Measurements from ENCODE around the gene FAM170B.

Gene FAM170B

GRCh38 chr10:49133706-49134248, at the start of gene FAM170B:
Gene FAM170B (minus strand): TSS chr10:49134021. CDS start chr10:49133918, 103 bp downstream.
- no peak for DNase-seq

DNA sequence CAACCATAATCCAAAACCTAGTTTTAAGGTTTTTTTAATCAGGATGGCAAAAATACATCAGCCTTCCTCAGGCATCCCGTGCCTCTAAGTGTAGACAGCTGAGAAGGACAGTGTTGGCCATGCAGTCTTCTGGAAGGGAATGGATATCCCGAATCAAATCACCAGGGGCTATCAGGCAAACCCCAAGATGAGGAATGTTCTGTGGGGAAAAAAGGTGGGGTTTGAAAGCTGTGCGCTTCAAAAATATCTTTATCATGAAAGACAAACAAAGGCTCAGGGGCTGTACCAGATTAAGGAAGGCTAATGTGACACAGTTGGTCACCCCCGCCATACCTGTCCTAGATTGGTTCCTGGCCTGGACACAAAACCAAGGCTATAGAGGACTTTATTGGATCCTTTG, 49.0 kb upstream of the FAM170B start:
- no peak for DNase-seq

DNA sequence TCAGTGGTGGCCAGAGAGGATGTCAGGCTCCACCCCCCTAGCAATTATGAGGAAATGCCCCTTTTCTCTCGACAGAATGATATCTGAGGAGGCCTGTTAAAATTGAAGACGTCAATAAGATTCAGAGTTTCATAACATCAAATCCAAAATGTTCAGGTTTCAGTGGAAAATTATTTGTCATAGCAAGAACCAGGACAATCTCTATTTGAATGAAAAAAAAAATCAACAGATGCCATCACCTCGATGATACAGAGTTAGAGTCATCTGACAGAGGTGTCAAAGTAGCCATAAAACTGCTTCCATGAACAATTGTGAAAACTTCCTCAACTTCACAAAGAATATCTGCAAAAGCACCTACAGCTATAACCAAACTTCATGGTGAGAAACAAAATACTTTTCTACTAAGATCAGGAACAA, 46.6 kb upstream of the FAM170B start:
- DNase-seq: no peak

DNA sequence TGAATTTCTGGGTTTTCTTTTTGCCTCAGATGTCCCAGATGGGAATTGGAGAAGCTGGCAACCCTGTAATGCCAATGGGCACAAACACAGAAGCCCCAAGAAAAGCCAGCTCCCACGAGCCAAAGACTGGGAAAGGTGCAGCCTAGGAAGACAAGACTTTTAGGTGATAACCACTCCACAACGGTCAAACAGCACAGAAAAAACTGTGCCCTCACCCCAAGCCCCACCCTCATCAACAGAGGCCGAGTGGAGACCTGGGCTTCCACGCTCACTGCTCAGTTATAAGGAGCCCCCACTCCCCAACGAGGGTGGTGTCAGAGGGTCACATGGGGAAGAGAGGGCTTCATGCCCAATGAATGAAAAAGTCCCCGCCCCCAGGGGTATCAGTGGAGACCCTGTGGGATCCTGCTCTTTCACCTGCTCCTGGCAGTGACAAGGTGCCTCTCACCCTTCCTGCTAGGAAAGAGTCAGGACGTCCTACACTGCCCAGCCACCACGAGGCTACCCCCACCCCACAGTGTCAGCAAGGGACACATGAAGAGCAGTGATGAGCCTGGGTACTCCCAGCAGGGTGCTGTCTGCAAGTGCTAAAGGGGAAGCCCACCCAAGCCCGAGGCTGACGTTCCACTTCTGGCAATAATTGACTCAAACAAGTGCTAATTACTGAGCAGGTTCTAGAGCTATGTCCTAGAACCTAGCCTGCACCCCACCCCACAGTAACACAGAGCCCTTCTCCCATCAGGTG, 46.0 kb upstream of the FAM170B start:
- no peak for DNase-seq

GRCh38 chr10:49178489-49179471, 45.0 kb upstream of the FAM170B start:
- no peak for DNase-seq

DNA sequence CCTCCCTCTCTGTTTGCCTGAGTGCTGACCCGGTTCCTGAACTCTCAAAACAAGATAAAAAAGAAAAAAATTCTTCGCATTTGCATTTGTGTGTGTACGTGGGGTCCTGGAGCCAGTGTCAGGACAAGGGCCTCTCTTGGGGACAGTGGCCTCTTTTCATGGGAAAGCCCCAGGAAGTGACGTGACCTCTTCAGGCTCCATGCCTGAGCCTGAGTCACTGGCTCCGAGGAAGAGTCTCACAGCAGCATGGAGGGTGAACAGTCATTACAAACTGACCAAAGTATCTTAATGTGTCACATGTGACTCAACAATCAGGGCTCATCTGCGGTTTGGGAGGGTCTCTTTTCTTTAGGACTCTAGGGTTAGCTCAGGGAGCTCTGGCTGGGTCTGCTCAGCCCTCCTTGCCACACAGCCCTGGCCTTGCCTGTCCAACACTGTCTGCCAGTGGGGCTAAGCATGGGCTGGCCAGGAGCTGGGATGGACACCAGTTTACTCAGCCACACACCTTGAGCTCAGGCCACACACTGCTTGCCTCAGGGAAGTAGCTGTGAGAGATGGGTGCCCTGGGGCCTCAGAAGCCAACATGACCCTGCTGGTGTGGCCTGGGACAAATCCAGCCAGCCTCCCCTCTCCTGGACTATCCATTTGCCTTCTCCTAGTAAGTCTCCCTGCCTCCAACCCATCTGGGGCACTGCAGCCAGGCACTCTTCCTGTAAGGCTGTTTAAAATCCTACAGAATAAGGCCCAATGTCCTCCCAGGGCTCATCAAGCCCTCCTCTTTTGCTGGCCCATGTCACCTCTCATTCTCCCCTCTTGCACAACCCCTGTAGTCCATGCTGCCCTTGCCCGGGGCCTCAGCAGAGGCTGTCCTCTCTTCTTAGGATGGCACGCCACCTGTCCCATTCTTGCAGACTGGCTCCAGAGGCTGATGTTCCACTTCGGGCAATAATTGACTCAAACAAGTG, 43.9 kb upstream of the FAM170B start:
- DNase-seq: no peak

DNA sequence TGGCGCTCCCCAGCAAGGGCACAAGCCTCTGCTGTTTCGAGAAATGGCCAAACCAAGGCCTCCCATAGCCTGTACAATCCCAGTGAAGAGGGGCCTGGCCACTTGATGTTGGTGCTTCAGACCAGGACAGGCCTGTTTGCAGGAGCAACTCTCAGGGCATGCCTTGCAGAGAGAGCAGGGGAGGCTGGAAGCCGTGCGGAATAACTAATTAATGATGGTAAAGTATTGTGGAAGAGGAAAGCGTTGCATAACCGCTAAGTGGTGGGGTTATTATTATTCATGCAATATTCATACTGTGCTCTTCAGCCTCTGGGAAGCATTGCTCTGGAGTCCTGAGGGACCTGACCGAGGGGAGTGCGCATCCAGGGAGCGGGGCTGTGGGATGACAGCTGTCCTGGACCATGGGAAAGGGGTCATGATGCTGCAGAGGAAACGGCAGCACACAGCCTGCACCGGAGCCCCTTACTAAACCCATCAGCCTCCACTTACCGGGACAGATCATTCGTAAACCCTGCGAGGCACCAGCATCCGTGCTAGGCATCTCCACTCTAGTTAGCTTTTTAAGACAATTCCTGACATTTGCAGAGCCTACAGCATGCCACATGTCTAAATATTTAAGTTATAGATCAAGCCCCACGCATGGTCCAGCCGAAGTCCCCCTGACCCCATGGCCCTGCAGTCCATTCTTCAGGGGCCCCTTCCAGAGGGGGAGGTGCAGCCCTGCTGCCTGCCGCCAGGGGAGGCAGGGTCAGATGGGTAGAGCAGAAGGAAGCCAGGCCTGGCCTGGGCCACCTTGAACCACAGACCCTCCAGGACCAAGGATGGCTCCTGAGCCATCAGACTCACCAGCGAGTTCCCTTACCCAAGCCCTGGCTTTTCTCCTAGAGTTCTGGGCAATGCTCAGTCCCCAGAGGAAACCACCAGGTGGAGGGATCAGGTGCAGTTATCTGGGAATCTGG, 42.8 kb upstream of the FAM170B start:
- DNase-seq: no peak

DNA sequence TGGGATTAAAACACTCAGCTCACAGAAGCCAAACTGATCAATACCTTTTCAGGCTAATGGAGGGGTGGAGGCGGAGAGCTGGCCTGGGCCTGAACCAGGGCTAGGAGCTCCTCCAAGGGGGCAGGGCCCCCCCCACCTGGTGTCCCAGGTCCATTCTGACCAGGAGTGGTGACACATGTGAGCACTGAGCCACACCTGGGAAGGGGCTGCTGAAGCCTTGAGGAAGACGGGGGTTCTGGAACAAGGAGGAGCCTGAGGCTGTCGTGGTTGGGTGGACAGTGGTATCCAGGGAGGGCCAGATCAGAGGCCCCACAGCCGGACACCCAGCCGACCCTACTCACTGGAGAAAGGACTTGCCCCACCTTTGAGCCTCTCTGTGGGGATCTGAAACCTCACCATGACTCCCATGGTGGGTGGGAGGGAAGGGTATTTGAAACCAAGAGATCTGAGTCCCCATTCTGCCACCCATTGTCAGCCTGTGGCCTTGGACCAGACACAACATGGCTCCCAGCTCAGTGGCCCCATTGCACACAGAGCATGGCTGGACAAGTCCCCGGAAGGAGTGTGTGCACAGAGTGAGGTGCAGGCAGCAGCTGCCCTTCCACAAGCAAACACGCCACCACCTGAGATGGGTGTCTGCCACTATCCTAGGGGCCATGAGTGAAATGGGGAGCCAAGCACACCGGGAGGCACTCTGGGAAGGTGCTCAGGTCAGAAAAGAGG, 41.9 kb upstream of the FAM170B start:
- DNase-seq: no peak

DNA sequence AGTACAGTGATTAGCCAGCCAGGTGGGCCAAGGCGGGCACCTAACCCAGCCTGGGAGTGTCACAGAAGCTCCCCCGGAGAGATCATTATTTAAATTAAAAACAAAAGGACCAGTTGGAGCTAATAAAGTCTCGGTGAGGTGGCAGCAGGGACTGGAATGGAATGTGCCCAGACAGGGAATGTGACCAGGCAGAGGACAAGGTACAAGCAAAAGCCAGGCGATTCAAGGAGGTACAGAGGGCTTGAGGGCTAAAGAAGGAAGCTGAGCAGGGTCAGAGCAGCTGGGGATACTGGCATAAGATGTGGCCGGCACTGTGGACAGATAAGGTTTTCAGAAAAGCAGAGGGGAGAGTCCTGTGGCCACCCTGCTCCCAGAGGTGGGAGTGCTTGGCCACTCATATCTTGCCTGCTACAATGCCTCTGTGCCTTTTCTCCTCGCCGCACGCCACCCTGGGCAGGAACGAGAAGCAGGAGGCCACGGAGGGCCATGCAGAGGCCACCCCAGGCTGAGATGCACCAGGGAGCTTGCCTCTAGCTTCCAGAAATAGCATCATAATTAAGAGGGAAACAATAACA, 41.2 kb upstream of the FAM170B start:
- DNase-seq: no peak

DNA sequence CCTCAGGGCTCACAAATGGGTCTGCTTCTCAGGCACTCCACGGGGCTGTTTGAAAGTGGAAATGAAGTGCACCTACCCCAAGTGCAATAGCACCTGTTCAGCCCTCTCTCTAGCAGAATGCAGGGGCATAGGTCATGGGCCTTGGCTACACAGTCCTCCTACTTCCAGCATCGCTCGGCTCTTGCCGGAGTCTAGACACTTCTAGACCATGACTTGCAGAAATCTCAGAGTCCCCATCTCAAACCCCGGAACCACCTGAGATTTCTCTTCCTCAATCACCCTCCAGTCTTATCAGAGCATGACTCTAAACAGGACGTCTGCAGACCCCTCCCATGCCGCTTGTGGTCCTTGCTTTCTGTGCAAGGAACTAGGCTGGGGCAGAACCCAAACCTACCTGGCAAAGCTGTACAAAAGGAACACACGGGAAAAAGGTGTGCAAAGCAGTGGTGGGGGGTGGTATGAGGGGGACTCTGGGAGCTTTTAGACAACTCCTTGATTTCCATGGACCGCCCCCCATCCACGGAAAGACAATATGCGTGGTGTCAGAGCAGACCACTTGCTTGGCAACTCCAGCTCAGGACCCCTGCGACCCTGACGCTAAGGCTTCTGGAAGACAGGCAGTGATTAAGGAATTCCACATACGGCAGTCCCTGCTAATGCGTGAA, 40.6 kb upstream of the FAM170B start:
- DNase-seq: no peak

- no peak for DNase-seq
These were observed 40.0 kb upstream of the FAM170B start for GRCh38 chr10:49173853-49174252.

- no peak for DNase-seq
These were observed 39.5 kb upstream of the FAM170B start for GRCh38 chr10:49173201-49173772.

DNA sequence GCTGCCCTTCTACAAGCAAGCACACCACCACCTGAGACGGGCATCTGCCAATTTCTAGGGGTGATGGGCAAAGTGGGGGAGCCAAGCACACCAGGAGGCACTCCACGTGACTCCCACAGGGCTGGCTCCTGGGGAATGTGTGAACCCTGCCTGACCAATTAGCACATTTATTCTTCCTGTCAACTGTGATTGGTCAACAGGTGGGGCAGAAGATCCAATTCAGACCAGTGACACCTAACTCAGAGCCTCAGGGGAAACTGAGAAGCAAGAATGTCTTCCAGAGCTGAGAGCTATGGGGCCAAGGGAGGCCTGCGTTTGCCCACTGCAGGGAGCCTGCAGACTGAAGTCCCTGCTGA, 38.9 kb upstream of the FAM170B start:
- no peak for DNase-seq

DNA sequence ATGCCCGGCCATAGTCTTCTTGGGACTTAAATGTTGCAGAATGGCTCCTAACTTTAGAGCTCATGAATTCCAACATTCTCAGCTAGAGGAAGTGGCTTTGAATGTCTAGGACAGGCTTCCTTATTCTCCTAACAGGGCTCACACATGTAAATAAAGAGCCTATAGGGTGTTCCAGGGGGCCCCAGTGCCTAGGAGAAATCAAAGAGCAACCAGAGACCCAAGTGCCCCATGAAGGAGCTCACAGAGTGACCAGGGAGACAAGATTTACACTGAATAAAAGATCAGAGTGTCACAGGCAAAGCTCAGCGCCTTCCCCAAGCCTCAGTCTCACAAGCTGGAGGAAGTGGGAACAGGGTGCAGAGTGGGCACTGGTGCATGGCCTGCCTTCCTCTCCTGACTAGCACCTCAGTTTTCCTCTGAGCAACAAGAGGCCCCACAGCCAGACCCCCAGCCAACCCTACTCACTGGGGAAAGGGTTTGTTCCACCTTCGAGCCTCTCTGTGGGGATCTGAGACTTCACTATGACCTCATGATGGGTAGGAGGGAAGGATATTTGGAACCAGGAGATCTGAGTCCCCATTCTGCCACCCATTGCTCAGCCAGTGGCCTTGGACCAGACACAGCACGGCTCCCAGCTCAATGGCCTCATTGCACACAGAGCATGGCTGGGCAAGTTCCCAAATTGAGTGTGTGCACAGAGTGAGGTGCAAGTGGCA, 38.4 kb upstream of the FAM170B start:
- DNase-seq: no peak

GRCh38 chr10:49171326-49172060, 37.7 kb upstream of the FAM170B start:
- no peak for DNase-seq

- DNase-seq: no peak
These were observed 37.0 kb upstream of the FAM170B start for GRCh38 chr10:49170632-49171325.

GRCh38 chr10:49169776-49170175, 36.0 kb upstream of the FAM170B start:
- no peak for DNase-seq
